CD4-positive, alpha-beta T cell (primary cell): ENCODE data around the gene GPR176. TPM values are rescaled to one million over a fixed set of nuclear protein-coding genes. Genes with fewer than 3 reads are reported as not detected.

ENCODE experiments used
- ATAC-seq: fragments of 200-7000 bp; cut with Tn5 transposase; one replicate; pipeline ENCODE4 v1.10.0; 2022; ENCODE audit warnings: mild to moderate bottlenecking; ENCODE audit not compliant: poor library complexity
- CTCF ChIA-PET: fragments of 350-600 bp; sonication (Branson Sonifier 250); formaldehyde crosslinking; loops from one replicate; lab custom pipeline; 2021; ENCODE audit warnings: antibody characterized with exemption, inconsistent platforms; lab: Charles Lee
- POLR2A ChIA-PET: fragments of 350-600 bp; sonication (Branson Sonifier 250); formaldehyde crosslinking; loops from one replicate; lab custom pipeline; 2021; ENCODE audit warnings: antibody characterized with exemption, inconsistent platforms; lab: Charles Lee
- DNase-seq, 14 experiments: peaks; one replicate each; pipeline ENCODE4 v3.0.0-alpha.2; 2013 to 2020; ENCODE audit warnings: mixed read lengths in 2 of 14
- H3K27ac ChIP-seq, 2 donors: one replicate each; pipeline versions ENCODE4 v1.5.1 to v1.7.0; 2013; ENCODE audit warnings: low read length in 2 of 2, low read depth in 1 of 2, mild to moderate bottlenecking in 1 of 2
- H3K27me3 ChIP-seq, 2 experiments: 1 replicate in 1 of 2; 2 replicates in 1 of 2; pipeline versions ENCODE4 v1.6.1 to v1.7.0; 2013; ENCODE audit warnings: low read length in 2 of 2, control low read depth in 1 of 2, mild to moderate bottlenecking in 1 of 2, moderate library complexity in 1 of 2; ENCODE audit not compliant: insufficient read depth in 2 of 2, control insufficient read depth in 1 of 2
- H3K36me3 ChIP-seq: one replicate; pipeline ENCODE4 v1.6.1; 2013; ENCODE audit warnings: low read length, control low read depth; ENCODE audit not compliant: insufficient read depth
- H3K4me1 ChIP-seq: one replicate; pipeline ENCODE4 v1.6.1; 2013; ENCODE audit warnings: low read length, control low read depth; ENCODE audit not compliant: insufficient read depth
- H3K4me3 ChIP-seq: one replicate; pipeline ENCODE4 v1.5.1; 2013; ENCODE audit warnings: mild to moderate bottlenecking, low read length, moderate library complexity
- H3K9me3 ChIP-seq, 2 experiments: 1 replicate in 1 of 2; 2 replicates in 1 of 2; pipeline versions ENCODE4 v1.6.1 to v1.7.0; 2013; ENCODE audit warnings: low read length in 2 of 2, mild to moderate bottlenecking in 2 of 2, control low read depth in 1 of 2, moderate library complexity in 1 of 2; ENCODE audit not compliant: control insufficient read depth in 1 of 2, insufficient read depth in 1 of 2
- H3K27ac Mint-ChIP-seq: one replicate; pipeline ENCODE4 v1.8.0; 2020; ENCODE audit warnings: mixed read lengths
- H3K27me3 Mint-ChIP-seq: one replicate; pipeline ENCODE4 v1.8.0; 2021; ENCODE audit warnings: mixed read lengths
- H3K36me3 Mint-ChIP-seq: one replicate; pipeline ENCODE4 v1.8.0; 2021; ENCODE audit warnings: low read depth, mixed read lengths
- H3K4me1 Mint-ChIP-seq: one replicate; pipeline ENCODE4 v1.8.0; 2021; ENCODE audit warnings: low read depth, mixed read lengths
- H3K4me3 Mint-ChIP-seq: one replicate; pipeline ENCODE4 v1.8.0; 2020; ENCODE audit warnings: mild to moderate bottlenecking, mixed read lengths
- H3K9me3 Mint-ChIP-seq: one replicate; pipeline ENCODE4 v1.8.0; 2020; ENCODE audit warnings: mixed read lengths
- CTCF ChIP-seq: fragments of 200-600 bp; IDR thresholded peaks from one replicate; pipeline ENCODE4 v1.8.0; 2022; ENCODE audit warnings: antibody characterized with exemption, mild to moderate bottlenecking
- intact Hi-C, 2 experiments: fragments of 100-400 bp; cut with DNase I in 1 of 2; cut with micrococcal nuclease in 1 of 2; formaldehyde crosslinking; loops; one replicate each; pipeline versions ENCODE4 v1.15.1 to v1.9.0; 2023 to 2025; cut with DNase I, micrococcal nuclease
- total RNA-seq, 174 experiments: library from RNA in 2 of 174; stranded (reverse) in 2 of 174; gene quantifications; one replicate each; pipeline ENCODE4 v1.2.3 and lab custom pipeline; 2021 to 2026

GPR176 gene
- total RNA-seq, 2 experiments from 2014 or later = not detected

DNA sequence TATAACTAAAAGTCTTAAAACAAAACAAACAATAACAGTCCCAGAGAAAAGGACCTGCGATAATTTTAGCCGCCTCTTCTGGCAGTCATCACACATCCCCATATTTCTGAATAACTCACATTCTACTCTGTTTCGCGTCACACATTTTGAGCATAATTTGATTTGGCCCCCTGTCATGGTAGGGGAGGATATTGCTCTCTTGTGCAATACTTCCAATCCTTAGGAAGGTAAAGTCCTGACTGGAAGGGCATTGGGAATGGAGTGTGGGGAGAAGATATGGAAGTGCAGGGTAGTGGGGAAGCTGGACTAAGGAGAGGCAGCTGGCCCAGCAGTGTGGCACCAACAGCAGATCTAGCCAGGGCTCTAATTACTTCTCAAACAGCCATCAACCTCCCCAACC, 126.1 kb downstream of the GPR176 start:
- Mint-ChIP-seq H3K4me3 (no peak overlapping the region), H3K4me1 (no peaks in the 10 kb centered on the region), H3K9me3 (no peaks in the 10 kb centered on the region), H3K27ac (no peak overlapping the region), H3K36me3 (no peaks in the 10 kb centered on the region), H3K27me3 (peaks cover 47% of the 10 kb centered on the region)
- POLR2A ChIA-PET = no interaction called here
- no peak for TF ChIP-seq CTCF
- ATAC-seq = no peak
- intact Hi-C loops = no loop called here
- CTCF ChIA-PET = no interaction called here
- Histone ChIP-seq H3K27ac (no peak overlapping the region), H3K36me3 (no peaks in the 10 kb centered on the region), H3K9me3 (no peaks in the 10 kb centered on the region), H3K4me1 (no peaks in the 10 kb centered on the region), H3K4me3 (no peak overlapping the region), H3K27me3 (peaks cover 10 to 23% of the 10 kb centered on the region in 2 experiments)
- no peak for DNase-seq

DNA sequence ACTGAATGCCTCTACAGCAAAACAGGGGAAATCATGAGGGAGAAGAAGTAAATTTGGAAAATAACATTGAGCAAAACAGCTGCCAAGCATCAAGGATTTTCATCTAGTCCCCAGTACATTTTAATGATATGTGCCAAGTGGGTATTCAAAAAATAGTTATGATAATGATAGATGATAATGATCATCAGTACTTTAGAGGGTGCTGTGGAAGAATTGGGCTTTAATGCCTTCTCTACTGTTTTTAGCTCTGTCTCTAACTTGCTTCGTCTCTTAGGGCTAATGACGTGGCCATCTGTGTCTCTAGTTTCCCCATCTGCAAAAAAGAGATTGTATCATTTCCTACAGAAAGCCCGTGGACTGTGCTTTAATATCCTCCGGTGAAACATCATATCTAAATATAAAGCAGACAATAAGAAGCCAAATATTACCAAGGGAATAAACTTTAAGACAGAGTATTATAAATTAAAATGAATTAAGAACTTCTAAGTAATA, 127.2 kb downstream of the GPR176 start:
- POLR2A ChIA-PET = no interaction called here
- DNase-seq (no peak), ATAC-seq (no peak)
- no peak for TF ChIP-seq CTCF
- no peaks in the 10 kb centered on the region for H3K36me3 Mint-ChIP-seq
- intact Hi-C loops = no loop called here
- H3K4me1 Mint-ChIP-seq = no peaks in the 10 kb centered on the region
- Histone ChIP-seq H3K4me1 (no peaks in the 10 kb centered on the region), H3K27ac (no peak overlapping the region), H3K27me3 (peaks cover 7 to 13% of the 10 kb centered on the region in 2 experiments), H3K36me3 (no peaks in the 10 kb centered on the region), H3K4me3 (no peak overlapping the region), H3K9me3 (no peaks in the 10 kb centered on the region)
- CTCF ChIA-PET = no interaction called here
- no peaks in the 10 kb centered on the region for H3K9me3 Mint-ChIP-seq
- H3K4me3 Mint-ChIP-seq = no peak overlapping the region
- H3K27me3 Mint-ChIP-seq = peaks cover 38% of the 10 kb centered on the region
- H3K27ac Mint-ChIP-seq = no peak overlapping the region

DNA sequence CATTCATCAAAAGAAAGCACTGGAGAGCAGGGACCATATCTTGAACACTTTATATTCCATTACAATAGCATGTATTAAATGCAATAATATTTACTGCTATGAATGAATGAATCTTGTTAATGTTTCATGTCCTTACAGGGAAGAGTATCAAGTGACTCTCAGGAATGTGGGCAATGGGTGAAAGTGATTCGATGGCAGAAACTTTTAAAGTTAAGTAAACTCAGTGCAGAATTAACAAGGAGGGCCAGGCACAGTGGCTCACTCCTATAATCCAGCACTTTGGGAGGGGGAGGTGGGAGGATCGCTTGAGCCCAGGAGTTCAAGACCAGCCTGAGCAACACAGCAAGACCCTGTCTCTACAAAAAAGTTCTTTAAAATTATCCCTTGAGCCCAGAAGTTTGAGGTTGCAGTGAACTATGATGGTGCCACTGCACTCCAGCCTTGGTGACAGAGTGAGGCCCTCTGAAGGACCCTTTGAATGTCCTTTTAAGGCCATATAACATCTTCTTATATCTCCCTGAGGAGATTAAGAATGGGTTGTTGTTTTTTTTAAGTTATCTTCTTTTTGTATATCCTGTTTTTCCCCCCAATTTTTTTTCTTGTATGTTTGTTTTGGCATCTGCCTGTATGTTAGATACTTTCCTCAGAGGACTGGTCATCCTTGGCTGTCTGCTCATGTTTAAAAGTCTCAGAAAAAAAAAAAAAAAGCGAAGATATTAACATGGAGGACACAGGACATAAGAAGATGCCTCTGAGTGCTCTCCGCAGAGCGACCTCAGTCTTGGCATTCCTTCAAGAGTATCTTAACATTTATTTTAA, 127.8 kb downstream of the GPR176 start:
- Mint-ChIP-seq H3K4me3 (no peak overlapping the region), H3K27me3 (peaks cover 32% of the 10 kb centered on the region), H3K4me1 (no peaks in the 10 kb centered on the region), H3K9me3 (no peaks in the 10 kb centered on the region), H3K27ac (no peak overlapping the region), H3K36me3 (no peaks in the 10 kb centered on the region)
- DNase-seq (no peak), ATAC-seq (no peak)
- no peak for TF ChIP-seq CTCF
- ChIA-PET POLR2A (no interaction called here), CTCF (no interaction called here)
- Histone ChIP-seq H3K36me3 (no peaks in the 10 kb centered on the region), H3K27me3 (peaks cover 6 to 7% of the 10 kb centered on the region in 2 experiments), H3K27ac (no peak overlapping the region), H3K4me3 (no peak overlapping the region), H3K4me1 (no peaks in the 10 kb centered on the region), H3K9me3 (no peaks in the 10 kb centered on the region)
- intact Hi-C loops = no loop called here
